H9 (cell line): ENCODE results near the gene ANGPT4. TPM values are rescaled to one million over a fixed set of nuclear protein-coding genes. Genes with fewer than 3 reads are reported as not detected.

Experiments used
- DNase-seq: peaks from one replicate; pipeline ENCODE4 v3.0.0-alpha.2; 2017
- H2AFZ ChIP-seq: one replicate; pipeline ENCODE4 v1.6.1; 2013; ENCODE audit warnings: mild to moderate bottlenecking, low read length, control low read depth, moderate library complexity
- H2AK5ac ChIP-seq: 2 replicates; pipeline ENCODE4 v1.6.1; 2013; ENCODE audit warnings: low read length, control low read depth, mixed read lengths; ENCODE audit not compliant: insufficient read length
- H2BK120ac ChIP-seq: one replicate; pipeline ENCODE4 v1.6.1; 2013; ENCODE audit warnings: low read depth, mild to moderate bottlenecking, low read length, control low read depth, inconsistent platforms; ENCODE audit not compliant: poor library complexity, severe bottlenecking
- H2BK12ac ChIP-seq: 2 replicates; pipeline ENCODE4 v1.6.1; 2013; ENCODE audit warnings: low read length, control low read depth, mixed read lengths, low read depth; ENCODE audit not compliant: insufficient read length
- H2BK15ac ChIP-seq: 2 replicates; pipeline ENCODE4 v1.6.1; 2013; ENCODE audit warnings: low read depth, low read length, control low read depth
- H2BK20ac ChIP-seq: one replicate; pipeline ENCODE4 v1.6.1; 2013; ENCODE audit warnings: low read depth, mild to moderate bottlenecking, low read length, control low read depth, inconsistent platforms; ENCODE audit not compliant: poor library complexity, severe bottlenecking
- H2BK5ac ChIP-seq: 2 replicates; pipeline ENCODE4 v1.6.1; 2013; ENCODE audit warnings: low read length, control low read depth, mixed read lengths; ENCODE audit not compliant: insufficient read length
- H3K14ac ChIP-seq: 2 replicates; pipeline ENCODE4 v1.6.1; 2013; ENCODE audit warnings: low read length, control low read depth; ENCODE audit not compliant: insufficient read depth
- H3K18ac ChIP-seq: 2 replicates; pipeline ENCODE4 v1.6.1; 2013; ENCODE audit warnings: low read depth, mild to moderate bottlenecking, mixed read lengths, low read length, control low read depth; ENCODE audit not compliant: insufficient read length
- H3K23ac ChIP-seq: 2 replicates; pipeline ENCODE4 v1.6.1; 2013; ENCODE audit warnings: low read length, control low read depth, mixed read lengths, low read depth; ENCODE audit not compliant: insufficient read length
- H3K23me2 ChIP-seq: 2 replicates; pipeline ENCODE4 v1.6.1; 2013; ENCODE audit warnings: low read depth, mild to moderate bottlenecking, mixed read lengths, low read length, control low read depth; ENCODE audit not compliant: insufficient read length, poor library complexity, severe bottlenecking
- H3K27ac ChIP-seq: 2 replicates; pipeline ENCODE4 v1.5.1; 2013; ENCODE audit warnings: low read length, control low read depth, mixed read lengths, low read depth; ENCODE audit not compliant: insufficient read length
- H3K27me3 ChIP-seq: 2 replicates; pipeline ENCODE4 v1.6.1; 2013; ENCODE audit warnings: low read length, control low read depth, inconsistent platforms; ENCODE audit not compliant: insufficient read depth
- H3K4ac ChIP-seq: 2 replicates; pipeline ENCODE4 v1.6.1; 2013; ENCODE audit warnings: low read depth, mild to moderate bottlenecking, control low read depth, inconsistent platforms, low read length, moderate library complexity
- H3K4me1 ChIP-seq: 2 replicates; pipeline ENCODE4 v1.6.1; 2013; ENCODE audit warnings: low read length, control low read depth, inconsistent platforms; ENCODE audit not compliant: insufficient read depth
- H3K4me2 ChIP-seq: 2 replicates; pipeline ENCODE4 v1.6.1; 2013; ENCODE audit warnings: low read length, control low read depth, mixed read lengths; ENCODE audit not compliant: insufficient read length, insufficient read depth
- H3K56ac ChIP-seq: 2 replicates; pipeline ENCODE4 v1.6.1; 2013; ENCODE audit warnings: low read depth, mild to moderate bottlenecking, mixed read lengths, low read length, control low read depth; ENCODE audit not compliant: insufficient read length
- H3K79me1 ChIP-seq: 2 replicates; pipeline ENCODE4 v1.6.1; 2013; ENCODE audit warnings: low read depth, mild to moderate bottlenecking, moderate library complexity, low read length, control low read depth, inconsistent platforms; ENCODE audit not compliant: insufficient read depth, poor library complexity, severe bottlenecking
- H3K79me2 ChIP-seq: 2 replicates; pipeline ENCODE4 v1.6.1; 2013; ENCODE audit warnings: low read length, control low read depth, inconsistent platforms; ENCODE audit not compliant: insufficient read depth
- H3K9ac ChIP-seq: 2 replicates; pipeline ENCODE4 v1.6.1; 2013; ENCODE audit warnings: low read length, control low read depth, mixed read lengths; ENCODE audit not compliant: insufficient read length; ENCODE audit errors: extremely low read depth
- H3K9me3 ChIP-seq: one replicate; pipeline ENCODE4 v1.6.1; 2013; ENCODE audit warnings: low read depth, low read length, inconsistent platforms; ENCODE audit not compliant: control insufficient read depth
- H3T11ph ChIP-seq: one replicate; pipeline ENCODE4 v1.6.1; 2013; ENCODE audit warnings: mild to moderate bottlenecking, low read length, control low read depth, inconsistent platforms
- H4K20me1 ChIP-seq: one replicate; pipeline ENCODE4 v1.6.1; 2013; ENCODE audit not compliant: control insufficient read depth, insufficient read length, insufficient read depth
- H4K5ac ChIP-seq: 2 replicates; pipeline ENCODE4 v1.6.1; 2013; ENCODE audit warnings: low read depth, mild to moderate bottlenecking, mixed read lengths, low read length, control low read depth; ENCODE audit not compliant: insufficient read length
- H4K8ac ChIP-seq: replicated peaks from 2 replicates; pipeline ENCODE4 v1.6.1; 2013; ENCODE audit warnings: low read length, control low read depth, mixed read lengths, low read depth; ENCODE audit not compliant: insufficient read length
- H4K91ac ChIP-seq: 2 replicates; pipeline ENCODE4 v1.6.1; 2013; ENCODE audit warnings: low read depth, mild to moderate bottlenecking, moderate library complexity, mixed read lengths, low read length, control low read depth; ENCODE audit not compliant: insufficient read length
- H3K27ac Mint-ChIP-seq, 3 experiments: 2 replicates in 2 of 3; 3 replicates in 1 of 3; pipeline ENCODE4 v1.8.0; 2020 to 2021; ENCODE audit warnings: mixed read lengths in 3 of 3, mild to moderate bottlenecking in 1 of 3, moderate library complexity in 1 of 3
- H3K27me3 Mint-ChIP-seq: 2 replicates; pipeline ENCODE4 v1.8.0; 2021; ENCODE audit warnings: low read depth, mild to moderate bottlenecking, moderate library complexity, mixed read lengths
- H3K36me3 Mint-ChIP-seq, 3 experiments: 2 replicates in 2 of 3; 3 replicates in 1 of 3; pipeline ENCODE4 v1.8.0; 2020 to 2021; ENCODE audit warnings: low read depth in 3 of 3, mixed read lengths in 3 of 3; ENCODE audit not compliant: insufficient read depth in 1 of 3
- H3K4me1 Mint-ChIP-seq, 2 experiments: 2 replicates each; pipeline ENCODE4 v1.8.0; 2020; ENCODE audit warnings: mixed read lengths in 2 of 2
- H3K4me3 Mint-ChIP-seq, 2 experiments: 2 replicates in 1 of 2; 3 replicates in 1 of 2; pipeline ENCODE4 v1.8.0; 2020 to 2021; ENCODE audit warnings: mild to moderate bottlenecking in 2 of 2, mixed read lengths in 2 of 2, moderate library complexity in 1 of 2
- H3K9me3 Mint-ChIP-seq, 2 experiments: 2 replicates in 1 of 2; 3 replicates in 1 of 2; pipeline ENCODE4 v1.8.0; 2020; ENCODE audit warnings: mild to moderate bottlenecking in 2 of 2, mixed read lengths in 2 of 2, moderate library complexity in 1 of 2
- WGBS: extraction: QIAGEN DNeasy Blood & Tissue Kit; methylation state at CpG from one replicate; pipeline ENCODE4 v1.1.7; 2013; ENCODE audit warnings: missing lambda C conversion rate, low lambda C conversion rate, mixed read lengths; ENCODE audit not compliant: insufficient read length; ENCODE audit errors: extremely low coverage; 5-methylcytosine and 5-hydroxymethylcytosine counted together
- total RNA-seq: library from RNA; stranded (reverse); gene quantifications from 2 replicates; pipeline ENCODE4 v1.2.1, GENCODE V29; 2021
- TF ChIP-seq, protein P1 (sequence below): fragments of 200-600 bp; sonication (generic); conservative IDR thresholded peaks from 3 replicates; pipeline ENCODE4 v1.8.0; 2021; ENCODE audit warnings: antibody characterized with exemption, mild to moderate bottlenecking

The ANGPT4 gene
- total RNA-seq, 1 experiment from 2014 or later = 0.11 TPM

DNA sequence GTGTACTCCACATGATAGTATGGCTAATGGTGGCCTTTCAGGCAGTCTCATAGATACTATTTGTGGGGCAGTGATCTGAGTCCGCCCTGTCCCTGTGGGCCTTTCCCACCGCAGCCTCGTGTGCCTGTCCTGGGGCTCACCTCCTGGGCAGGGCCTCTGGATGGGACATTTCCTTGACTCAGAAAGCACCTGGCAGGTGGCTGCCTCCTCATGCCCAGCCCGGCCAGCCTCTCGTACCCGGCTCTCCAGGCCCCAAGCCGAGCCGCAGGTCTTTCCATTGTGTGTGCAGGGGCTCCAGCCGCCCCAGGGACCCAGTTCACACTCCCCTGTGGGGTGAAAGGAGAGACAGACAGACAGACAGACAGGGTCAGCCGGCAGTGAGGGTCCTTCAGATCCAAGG, 47.7 kb upstream of the ANGPT4 start:
- Mint-ChIP-seq H3K4me1 (peaks cover 9 to 13% of the 10 kb centered on the region in 2 experiments), H3K27me3 (peaks cover 1% of the 10 kb centered on the region), H3K36me3 (peaks cover 0 to 5% (median 2%) of the 10 kb centered on the region in 3 experiments; a peak in 2 of 7 replicates), H3K4me3 (no peak overlapping the region), H3K9me3 (peaks cover 3 to 5% of the 10 kb centered on the region in 2 experiments; a peak in 4 of 5 replicates), H3K27ac (no peak overlapping the region)
- no peak overlapping the region for H3K23ac ChIP-seq
- no peaks in the 10 kb centered on the region for H4K20me1 ChIP-seq
- H3K27ac ChIP-seq = no peak overlapping the region
- no peak overlapping the region for H3K4ac ChIP-seq
- H2AK5ac ChIP-seq = no peak overlapping the region
- no peak overlapping the region for H3T11ph ChIP-seq
- no peak overlapping the region for H2AFZ ChIP-seq
- H3K4me2 ChIP-seq = no peak overlapping the region
- no CpG with 5 or more reads among the region's 10 CpGs for WGBS
- H2BK20ac ChIP-seq = no peak overlapping the region
- H2BK12ac ChIP-seq = no peak overlapping the region
- no peaks in the 10 kb centered on the region for H3K79me1 ChIP-seq
- H3K79me2 ChIP-seq = no peaks in the 10 kb centered on the region
- H3K9ac ChIP-seq = no peak overlapping the region
- no peak overlapping the region for H4K91ac ChIP-seq
- no peak overlapping the region for H2BK5ac ChIP-seq
- no peak overlapping the region for H4K8ac ChIP-seq
- no peaks in the 10 kb centered on the region for H3K23me2 ChIP-seq
- H3K4me1 ChIP-seq = no peaks in the 10 kb centered on the region
- no peak overlapping the region for H3K18ac ChIP-seq
- H4K5ac ChIP-seq = no peak overlapping the region
- no peaks in the 10 kb centered on the region for H3K9me3 ChIP-seq
- no peak overlapping the region for H3K56ac ChIP-seq
- H2BK120ac ChIP-seq = no peak overlapping the region
- H3K27me3 ChIP-seq = no peaks in the 10 kb centered on the region
- TF ChIP-seq, protein P1, sequence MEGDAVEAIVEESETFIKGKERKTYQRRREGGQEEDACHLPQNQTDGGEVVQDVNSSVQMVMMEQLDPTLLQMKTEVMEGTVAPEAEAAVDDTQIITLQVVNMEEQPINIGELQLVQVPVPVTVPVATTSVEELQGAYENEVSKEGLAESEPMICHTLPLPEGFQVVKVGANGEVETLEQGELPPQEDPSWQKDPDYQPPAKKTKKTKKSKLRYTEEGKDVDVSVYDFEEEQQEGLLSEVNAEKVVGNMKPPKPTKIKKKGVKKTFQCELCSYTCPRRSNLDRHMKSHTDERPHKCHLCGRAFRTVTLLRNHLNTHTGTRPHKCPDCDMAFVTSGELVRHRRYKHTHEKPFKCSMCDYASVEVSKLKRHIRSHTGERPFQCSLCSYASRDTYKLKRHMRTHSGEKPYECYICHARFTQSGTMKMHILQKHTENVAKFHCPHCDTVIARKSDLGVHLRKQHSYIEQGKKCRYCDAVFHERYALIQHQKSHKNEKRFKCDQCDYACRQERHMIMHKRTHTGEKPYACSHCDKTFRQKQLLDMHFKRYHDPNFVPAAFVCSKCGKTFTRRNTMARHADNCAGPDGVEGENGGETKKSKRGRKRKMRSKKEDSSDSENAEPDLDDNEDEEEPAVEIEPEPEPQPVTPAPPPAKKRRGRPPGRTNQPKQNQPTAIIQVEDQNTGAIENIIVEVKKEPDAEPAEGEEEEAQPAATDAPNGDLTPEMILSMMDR = no peak
- H3K14ac ChIP-seq = no peak overlapping the region
- no peak overlapping the region for H2BK15ac ChIP-seq
- DNase-seq = no peak
